Eye (tissue), 1 donor: ENCODE measurements around the gene TMBIM6.
"Not testable (repeated sequence)": the region's sequence is repeated elsewhere in the genome, so short reads cannot be mapped to it uniquely, and the experiment has no call there.

Experiments
- DNase-seq: peaks from one replicate; pipeline ENCODE4 v3.0.0-alpha.2; 2015

The TMBIM6 gene

GRCh38 chr12:49740930-49741881 lies at the start of gene TMBIM6:
Gene TMBIM6 (plus strand): TSS chr12:49741557. CDS start chr12:49752494, 10,937 bp downstream.
- DNase-seq: peak; percentile 100

GRCh38 chr12:49692851-49693250 lies 48.5 kb upstream of the TMBIM6 start:
- DNase-seq: no peak

- no peak for DNase-seq
These were observed 47.4 kb upstream of the TMBIM6 start for GRCh38 chr12:49693931-49694444.

GRCh38 chr12:49696723-49697122 lies 44.6 kb upstream of the TMBIM6 start:
- DNase-seq: no peak

- DNase-seq: no peak
These were observed 43.5 kb upstream of the TMBIM6 start for GRCh38 chr12:49697808-49698207.

GRCh38 chr12:49698619-49699545 lies 42.5 kb upstream of the TMBIM6 start:
- DNase-seq: peak; percentile 24

GRCh38 chr12:49702009-49702408 lies 39.3 kb upstream of the TMBIM6 start:
- no peak for DNase-seq

GRCh38 chr12:49702676-49703215 lies 38.6 kb upstream of the TMBIM6 start:
- no peak for DNase-seq

- no peak for DNase-seq
These were observed 37.7 kb upstream of the TMBIM6 start for GRCh38 chr12:49703647-49704137.

GRCh38 chr12:49705479-49706134 lies 35.8 kb upstream of the TMBIM6 start:
- DNase-seq: peak; percentile 25

- DNase-seq: no peak
These were observed 34.8 kb upstream of the TMBIM6 start for GRCh38 chr12:49706351-49707127.

GRCh38 chr12:49707128-49707811 lies 34.1 kb upstream of the TMBIM6 start, which contains the start of gene FMNL3:
Gene FMNL3 (minus strand): TSS chr12:49707405. CDS start chr12:49707180, 225 bp downstream.
- DNase-seq: peak; percentile 98

GRCh38 chr12:49707812-49708147 lies 33.6 kb upstream of the TMBIM6 start:
- DNase-seq: no peak

GRCh38 chr12:49708851-49709250 lies 32.5 kb upstream of the TMBIM6 start:
- no peak for DNase-seq

GRCh38 chr12:49713952-49714351 lies 27.4 kb upstream of the TMBIM6 start:
- DNase-seq: not testable (repeated sequence)

- no peak for DNase-seq
These were observed 24.8 kb upstream of the TMBIM6 start for GRCh38 chr12:49716553-49716952.

GRCh38 chr12:49717800-49718199 lies 23.6 kb upstream of the TMBIM6 start:
- DNase-seq: not testable (repeated sequence)

- no peak for DNase-seq
These were observed 21.1 kb upstream of the TMBIM6 start for GRCh38 chr12:49720214-49720613.

GRCh38 chr12:49721355-49721754 lies 20.0 kb upstream of the TMBIM6 start:
- DNase-seq: not testable (repeated sequence)

- DNase-seq: no peak
These were observed 12.9 kb upstream of the TMBIM6 start for GRCh38 chr12:49728446-49728845.

- DNase-seq: no peak
These were observed 11.3 kb upstream of the TMBIM6 start for GRCh38 chr12:49730050-49730449.
